ENCODE results near the gene CFAP299.
"Not testable (repeated sequence)": the region's sequence is repeated elsewhere in the genome, so short reads cannot be mapped to it uniquely, and the experiment has no call there.

CFAP299 gene

GRCh38 chr4:80424225-80424581 lies 88.7 kb downstream of the CFAP299 start:
- TF ChIP-seq, protein P1, sequence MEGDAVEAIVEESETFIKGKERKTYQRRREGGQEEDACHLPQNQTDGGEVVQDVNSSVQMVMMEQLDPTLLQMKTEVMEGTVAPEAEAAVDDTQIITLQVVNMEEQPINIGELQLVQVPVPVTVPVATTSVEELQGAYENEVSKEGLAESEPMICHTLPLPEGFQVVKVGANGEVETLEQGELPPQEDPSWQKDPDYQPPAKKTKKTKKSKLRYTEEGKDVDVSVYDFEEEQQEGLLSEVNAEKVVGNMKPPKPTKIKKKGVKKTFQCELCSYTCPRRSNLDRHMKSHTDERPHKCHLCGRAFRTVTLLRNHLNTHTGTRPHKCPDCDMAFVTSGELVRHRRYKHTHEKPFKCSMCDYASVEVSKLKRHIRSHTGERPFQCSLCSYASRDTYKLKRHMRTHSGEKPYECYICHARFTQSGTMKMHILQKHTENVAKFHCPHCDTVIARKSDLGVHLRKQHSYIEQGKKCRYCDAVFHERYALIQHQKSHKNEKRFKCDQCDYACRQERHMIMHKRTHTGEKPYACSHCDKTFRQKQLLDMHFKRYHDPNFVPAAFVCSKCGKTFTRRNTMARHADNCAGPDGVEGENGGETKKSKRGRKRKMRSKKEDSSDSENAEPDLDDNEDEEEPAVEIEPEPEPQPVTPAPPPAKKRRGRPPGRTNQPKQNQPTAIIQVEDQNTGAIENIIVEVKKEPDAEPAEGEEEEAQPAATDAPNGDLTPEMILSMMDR (IDR thresholded peaks at IDR 0.05; ENCODE audit: unreplicated experiment in 3 of 3), result no peak
- Mint-ChIP-seq H3K27ac (no peak overlapping the region), H3K27me3 (ENCODE audit: low read depth) (peaks cover 3% of the 10 kb centered on the region), H3K9me3 (peaks cover 2% of the 10 kb centered on the region), H3K36me3 (ENCODE audit: low read depth) (no peaks in the 10 kb centered on the region), H3K4me1 (no peaks in the 10 kb centered on the region), H3K4me3 (no peak overlapping the region)

DNA sequence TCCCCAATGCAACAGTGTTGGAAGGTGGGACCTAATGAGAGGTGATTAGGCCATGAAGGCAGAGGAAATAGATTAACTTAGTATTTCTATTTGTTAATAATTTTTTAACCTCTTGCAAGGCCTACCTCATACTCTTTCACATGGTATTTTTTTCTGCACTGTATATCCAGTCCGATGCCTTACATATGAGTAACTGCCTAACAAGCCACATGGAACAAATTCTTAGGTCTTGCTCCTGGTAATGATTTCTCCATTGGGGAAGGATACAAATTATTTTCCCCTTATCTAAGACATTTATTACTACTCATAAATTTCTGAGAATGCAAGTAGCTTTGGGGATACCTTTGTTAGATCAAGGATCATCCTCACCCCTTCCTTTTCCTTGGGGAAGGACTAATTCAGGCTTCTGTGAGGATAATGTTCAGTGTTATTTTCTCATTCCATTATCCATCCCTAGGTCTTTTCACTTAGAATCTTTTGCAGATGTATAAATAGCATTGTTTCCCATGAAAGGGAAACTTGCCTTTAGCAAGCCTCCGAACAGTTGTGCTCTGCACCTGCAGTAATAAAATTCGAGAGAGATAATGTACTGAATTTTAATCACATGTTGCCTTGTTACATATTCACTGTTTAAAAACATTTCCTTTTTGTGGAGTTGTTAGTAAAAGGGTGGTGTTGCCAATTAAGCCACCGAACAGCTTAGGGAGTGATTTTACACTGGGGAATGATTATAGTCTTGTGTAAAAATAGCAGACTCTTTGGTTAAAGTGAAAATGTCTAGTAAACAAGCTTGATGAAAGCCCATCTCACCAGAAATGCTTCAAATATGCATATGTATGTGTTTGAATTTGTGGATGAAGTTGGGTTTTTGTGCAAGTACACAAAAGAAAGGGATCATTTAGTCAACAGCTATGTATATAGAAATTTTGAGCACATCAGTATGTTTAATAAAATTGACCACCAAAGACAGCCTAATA lies 89.9 kb downstream of the CFAP299 start:
- peaks cover 2% of the 10 kb centered on the region for H3K9me3 Mint-ChIP-seq
- H3K4me1 Mint-ChIP-seq, result no peaks in the 10 kb centered on the region
- H3K4me3 Mint-ChIP-seq, result no peak overlapping the region
- H3K36me3 Mint-ChIP-seq (ENCODE audit: low read depth), result no peaks in the 10 kb centered on the region
- peaks cover 3% of the 10 kb centered on the region for H3K27me3 Mint-ChIP-seq (ENCODE audit: low read depth)
- H3K27ac Mint-ChIP-seq, result peak overlapping the region in 2 of 3 experiments; percentile 47 to 73
- TF ChIP-seq, protein P1 (IDR thresholded peaks at IDR 0.05; ENCODE audit: unreplicated experiment in 3 of 3), result no peak

DNA sequence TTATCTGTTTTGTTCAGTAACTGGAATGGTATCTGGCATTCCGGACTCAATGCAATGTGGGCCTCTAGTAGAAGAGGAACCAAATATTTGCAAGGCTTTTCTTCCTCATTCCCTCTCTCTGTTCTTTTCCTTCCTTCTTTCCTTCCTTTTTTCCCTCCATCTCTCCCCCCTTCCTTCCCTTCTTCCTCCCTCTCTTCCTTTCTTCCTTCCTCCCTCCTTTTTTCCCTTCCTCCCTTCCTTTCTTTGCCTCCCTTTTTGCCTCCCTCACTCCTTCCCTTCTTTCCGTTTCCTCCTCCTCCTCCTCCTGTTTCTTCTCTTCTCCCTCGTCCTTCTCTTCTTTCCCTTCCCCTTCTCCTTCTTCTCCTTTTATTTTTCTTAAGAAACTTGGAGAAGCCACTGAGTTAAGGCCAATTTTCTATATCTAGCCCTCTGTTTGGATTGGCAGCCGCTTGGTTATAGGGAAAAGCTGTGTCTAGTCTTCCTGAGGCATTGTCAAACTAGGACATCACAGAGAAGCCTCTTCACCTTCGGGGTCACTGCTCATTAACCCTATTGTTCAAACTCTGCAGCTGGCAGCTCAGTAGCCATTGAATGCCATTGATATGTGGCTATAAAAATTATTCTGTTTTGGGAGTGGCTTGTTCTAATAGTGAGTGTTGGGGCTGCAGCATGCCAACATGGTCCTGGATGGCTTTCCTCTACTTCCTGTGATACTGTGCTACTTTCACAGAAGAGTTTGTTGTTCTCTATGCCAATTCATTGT lies 95.9 kb downstream of the CFAP299 start:
- Mint-ChIP-seq H3K4me3 (no peak overlapping the region), H3K9me3 (peaks cover 2% of the 10 kb centered on the region), H3K27me3 (ENCODE audit: low read depth) (no peaks in the 10 kb centered on the region), H3K4me1 (peaks cover 4% of the 10 kb centered on the region), H3K27ac (no peak overlapping the region), H3K36me3 (ENCODE audit: low read depth) (no peaks in the 10 kb centered on the region)
- TF ChIP-seq, protein P1 (IDR thresholded peaks at IDR 0.05; ENCODE audit: unreplicated experiment in 3 of 3), result no peak

DNA sequence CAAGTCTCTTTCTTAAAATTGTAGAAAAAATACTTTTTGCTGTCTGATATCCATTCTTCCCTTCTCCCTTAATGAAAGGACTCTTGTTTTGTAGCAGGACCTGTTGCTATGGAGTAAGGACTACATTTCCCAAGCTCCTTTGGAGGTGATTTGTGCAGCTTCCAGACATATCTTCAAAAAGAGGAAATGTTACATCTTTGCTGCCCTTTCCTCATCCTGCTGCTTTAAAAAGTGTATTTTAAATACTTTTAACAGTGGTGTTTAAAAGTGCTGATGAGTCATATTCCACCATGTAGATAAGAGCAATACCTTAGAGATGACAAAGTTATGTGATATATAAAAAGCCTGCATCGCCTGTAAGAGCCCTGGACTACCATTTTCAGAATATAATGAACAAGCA lies 98.7 kb downstream of the CFAP299 start:
- H3K9me3 Mint-ChIP-seq, result no peaks in the 10 kb centered on the region
- H3K4me1 Mint-ChIP-seq, result peaks cover 4% of the 10 kb centered on the region
- H3K4me3 Mint-ChIP-seq, result no peak overlapping the region
- no peaks in the 10 kb centered on the region for H3K27me3 Mint-ChIP-seq (ENCODE audit: low read depth)
- TF ChIP-seq, protein P1 (IDR thresholded peaks at IDR 0.05; ENCODE audit: unreplicated experiment in 3 of 3), result no peak
- no peaks in the 10 kb centered on the region for H3K36me3 Mint-ChIP-seq (ENCODE audit: low read depth)
- H3K27ac Mint-ChIP-seq, result no peak overlapping the region

DNA sequence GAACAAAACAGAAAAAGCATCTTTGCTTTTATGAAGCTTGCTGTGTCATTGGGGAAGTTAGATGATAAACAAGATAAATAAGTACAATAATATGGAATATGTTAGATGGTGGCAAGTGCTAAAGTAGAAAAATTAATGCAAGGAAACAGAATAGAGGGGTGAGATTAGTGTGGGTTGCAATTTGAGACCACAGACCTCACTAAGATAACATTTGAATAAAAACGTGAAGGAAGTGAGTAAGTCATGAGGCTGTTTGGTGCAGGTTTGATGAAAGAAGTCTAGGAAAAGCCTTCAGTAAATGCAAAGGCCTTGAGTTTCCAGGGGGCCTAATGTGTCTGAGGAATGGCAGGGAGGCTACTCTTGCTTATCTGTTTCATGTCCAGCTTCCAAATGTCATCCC lies 102.5 kb downstream of the CFAP299 start:
- H3K27ac Mint-ChIP-seq, result no peak overlapping the region
- H3K4me3 Mint-ChIP-seq, result no peak overlapping the region
- H3K27me3 Mint-ChIP-seq (ENCODE audit: low read depth), result no peaks in the 10 kb centered on the region
- TF ChIP-seq, protein P1 (IDR thresholded peaks at IDR 0.05; ENCODE audit: unreplicated experiment in 3 of 3), result no peak
- peaks cover 25% of the 10 kb centered on the region for H3K9me3 Mint-ChIP-seq
- peaks cover 4% of the 10 kb centered on the region for H3K4me1 Mint-ChIP-seq
- peaks cover 3% of the 10 kb centered on the region for H3K36me3 Mint-ChIP-seq (ENCODE audit: low read depth)

- peaks cover 30% of the 10 kb centered on the region for H3K9me3 Mint-ChIP-seq
- not testable (repeated sequence) for H3K27me3 Mint-ChIP-seq (ENCODE audit: low read depth); H3K36me3 Mint-ChIP-seq (ENCODE audit: low read depth); H3K4me1 Mint-ChIP-seq; H3K4me3 Mint-ChIP-seq; H3K27ac Mint-ChIP-seq
Measured at GRCh38 chr4:80439294-80440061, 103.9 kb downstream of the CFAP299 start.

Measured in nephron (organoid).